HEK293 (cell line): Measurements from ENCODE around the gene EFCAB11.

Experiments
- CTCF ChIA-PET: fragments of 350-600 bp; formaldehyde crosslinking; extraction: SDS; loops from one replicate; lab custom pipeline; 2021; ENCODE audit warnings: antibody characterized with exemption; lab: Yijun Ruan, JAX
- POLR2A ChIA-PET: fragments of 300-600 bp; formaldehyde crosslinking; extraction: SDS; loops from one replicate; lab custom pipeline; 2020; ENCODE audit warnings: antibody characterized with exemption, inconsistent platforms; lab: Yijun Ruan, JAX
- H3K27ac ChIP-seq: fragments of 200-500 bp; sonication (Bioruptor generic); 2 replicates; pipeline ENCODE4 v1.5.1; 2014; ENCODE audit warnings: low read depth, low read length, control low read depth, inconsistent platforms; ENCODE audit errors: extremely low read depth
- H3K36me3 ChIP-seq, 2 experiments: fragments of 200-500 bp in 1 of 2; sonication (Bioruptor generic) in 1 of 2; 1 replicate in 1 of 2; 2 replicates in 1 of 2; pipeline ENCODE4 v1.5.1; 2014 to 2017; ENCODE audit warnings: inconsistent platforms in 2 of 2, low read length in 2 of 2; ENCODE audit not compliant: control insufficient read depth in 2 of 2, insufficient read depth in 1 of 2
- H3K4me1 ChIP-seq: fragments of 200-500 bp; sonication (Bioruptor generic); 2 replicates; pipeline ENCODE4 v1.5.1; 2014; ENCODE audit warnings: mild to moderate bottlenecking, low read length, inconsistent platforms; ENCODE audit not compliant: control insufficient read depth, insufficient read depth
- H3K4me3 ChIP-seq: 2 replicates; pipeline ENCODE4 v1.5.1; 2011; ENCODE audit warnings: low read depth, mild to moderate bottlenecking, control low read depth, low read length, moderate library complexity
- H3K9me3 ChIP-seq: fragments of 200-500 bp; sonication (Bioruptor generic); 2 replicates; pipeline ENCODE4 v1.5.1; 2014; ENCODE audit warnings: low read depth, low read length, inconsistent platforms; ENCODE audit not compliant: control insufficient read depth, insufficient read depth
- BCL11A ChIP-seq: fragments of 450-650 bp; formaldehyde crosslinking; IDR thresholded peaks from 2 replicates; pipeline ENCODE4 v1.5.1; 2016; ENCODE audit warnings: low read depth, missing biosample characterization, missing genetic modification characterization
- GLIS2 ChIP-seq: fragments of 450-650 bp; formaldehyde crosslinking; IDR thresholded peaks from 2 replicates; pipeline ENCODE4 v1.5.1; 2016; ENCODE audit warnings: missing biosample characterization, missing genetic modification characterization
- HOXD13 ChIP-seq: sonication (generic); formaldehyde crosslinking; IDR thresholded peaks from 2 replicates; pipeline ENCODE4 v1.8.0; 2022; ENCODE audit warnings: missing genetic modification reagents, borderline replicate concordance
- KLF1 ChIP-seq: fragments of 450-650 bp; formaldehyde crosslinking; IDR thresholded peaks from 2 replicates; pipeline ENCODE4 v1.5.1; 2016; ENCODE audit warnings: missing biosample characterization, missing genetic modification characterization
- KLF9 ChIP-seq: fragments of 450-650 bp; formaldehyde crosslinking; IDR thresholded peaks from 2 replicates; pipeline ENCODE4 v1.5.1; 2016; ENCODE audit warnings: missing biosample characterization, missing genetic modification characterization, low read depth
- MEIS1 ChIP-seq: sonication (generic); formaldehyde crosslinking; IDR thresholded peaks from 2 replicates; pipeline ENCODE4 v1.8.1; 2022; ENCODE audit warnings: missing genetic modification reagents, mild to moderate bottlenecking, borderline replicate concordance
- MZF1 ChIP-seq: fragments of 450-650 bp; formaldehyde crosslinking; IDR thresholded peaks from 2 replicates; pipeline ENCODE4 v1.5.1; 2017; ENCODE audit warnings: missing biosample characterization, missing genetic modification characterization, borderline replicate concordance
- PRDM6 ChIP-seq: fragments of 450-650 bp; formaldehyde crosslinking; IDR thresholded peaks from 2 replicates; pipeline ENCODE4 v1.5.1; 2017; ENCODE audit warnings: missing biosample characterization, missing genetic modification characterization
- SCRT2 ChIP-seq: fragments of 450-650 bp; formaldehyde crosslinking; IDR thresholded peaks from 2 replicates; pipeline ENCODE4 v1.5.1; 2016; ENCODE audit warnings: missing biosample characterization, missing genetic modification characterization
- YY1 ChIP-seq: fragments of 450-650 bp; formaldehyde crosslinking; IDR thresholded peaks from 2 replicates; pipeline ENCODE4 v1.5.1; 2018; ENCODE audit warnings: missing biosample characterization, missing genetic modification characterization
- ZBTB11 ChIP-seq: fragments of 450-650 bp; formaldehyde crosslinking; conservative IDR thresholded peaks from 2 replicates; pipeline ENCODE4 v1.5.1; 2016; ENCODE audit warnings: low read depth, missing biosample characterization, missing genetic modification characterization
- ZFHX2 ChIP-seq: fragments of 450-650 bp; formaldehyde crosslinking; conservative IDR thresholded peaks from 2 replicates; pipeline ENCODE4 v1.5.1; 2016; ENCODE audit warnings: missing biosample characterization, missing genetic modification characterization
- ZFP3 ChIP-seq: fragments of 450-650 bp; formaldehyde crosslinking; IDR thresholded peaks from 2 replicates; pipeline ENCODE4 v1.5.1; 2016; ENCODE audit warnings: low read depth, missing biosample characterization, missing genetic modification characterization
- ZIC2 ChIP-seq: fragments of 450-650 bp; formaldehyde crosslinking; IDR thresholded peaks from 2 replicates; pipeline ENCODE4 v1.5.1; 2016; ENCODE audit warnings: missing biosample characterization, missing genetic modification characterization
- ZNF169 ChIP-seq: fragments of 450-650 bp; formaldehyde crosslinking; IDR thresholded peaks from 2 replicates; pipeline ENCODE4 v1.5.1; 2016; ENCODE audit warnings: missing biosample characterization, missing genetic modification characterization
- ZNF174 ChIP-seq: fragments of 450-650 bp; formaldehyde crosslinking; IDR thresholded peaks from 2 replicates; pipeline ENCODE4 v1.5.0; 2017; ENCODE audit warnings: missing biosample characterization, mild to moderate bottlenecking, missing genetic modification characterization
- ZNF221 ChIP-seq: fragments of 450-650 bp; formaldehyde crosslinking; IDR thresholded peaks from 2 replicates; pipeline ENCODE4 v1.5.1; 2017; ENCODE audit warnings: missing biosample characterization, missing genetic modification characterization, borderline replicate concordance
- ZNF223 ChIP-seq: fragments of 450-650 bp; formaldehyde crosslinking; IDR thresholded peaks from 2 replicates; pipeline ENCODE4 v1.5.1; 2016; ENCODE audit warnings: missing biosample characterization, missing genetic modification characterization
- ZNF24 ChIP-seq: fragments of 450-650 bp; formaldehyde crosslinking; IDR thresholded peaks from 2 replicates; pipeline ENCODE4 v1.5.1; 2016; ENCODE audit warnings: missing biosample characterization, missing genetic modification characterization
- ZNF248 ChIP-seq: fragments of 450-650 bp; formaldehyde crosslinking; IDR thresholded peaks from 2 replicates; pipeline ENCODE4 v1.5.1; 2017; ENCODE audit warnings: missing biosample characterization, missing genetic modification characterization
- ZNF266 ChIP-seq: fragments of 450-650 bp; formaldehyde crosslinking; IDR thresholded peaks from 2 replicates; pipeline ENCODE4 v1.5.1; 2016; ENCODE audit warnings: missing biosample characterization, missing genetic modification characterization, low read depth
- ZNF311 ChIP-seq: fragments of 450-650 bp; formaldehyde crosslinking; IDR thresholded peaks from 2 replicates; pipeline ENCODE4 v1.5.1; 2017; ENCODE audit warnings: missing biosample characterization, missing genetic modification characterization, borderline replicate concordance
- ZNF341 ChIP-seq: fragments of 450-650 bp; formaldehyde crosslinking; IDR thresholded peaks from 2 replicates; pipeline ENCODE4; 2016; ENCODE audit warnings: low read depth, missing biosample characterization, missing genetic modification characterization
- ZNF596 ChIP-seq: fragments of 450-650 bp; IDR thresholded peaks from 2 replicates; pipeline ENCODE4 v1.5.0; 2018; ENCODE audit warnings: missing biosample characterization, mild to moderate bottlenecking, missing genetic modification characterization, moderate library complexity
- ZNF623 ChIP-seq: fragments of 450-650 bp; formaldehyde crosslinking; IDR thresholded peaks from 2 replicates; pipeline ENCODE4 v1.5.1; 2016; ENCODE audit warnings: missing biosample characterization, missing genetic modification characterization
- ZNF624 ChIP-seq: fragments of 450-650 bp; formaldehyde crosslinking; IDR thresholded peaks from 2 replicates; pipeline ENCODE4 v1.5.1; 2017; ENCODE audit warnings: missing biosample characterization, missing genetic modification characterization
- ZNF670 ChIP-seq: fragments of 450-650 bp; formaldehyde crosslinking; IDR thresholded peaks from 2 replicates; pipeline ENCODE4 v1.5.1; 2016; ENCODE audit warnings: missing biosample characterization, missing genetic modification characterization, low read depth
- ZNF791 ChIP-seq: fragments of 450-650 bp; formaldehyde crosslinking; IDR thresholded peaks from 2 replicates; pipeline ENCODE4 v1.5.1; 2016; ENCODE audit warnings: missing biosample characterization, missing genetic modification characterization
- ZNF830 ChIP-seq: fragments of 450-650 bp; IDR thresholded peaks from 2 replicates; pipeline ENCODE4 v1.5.0; 2018; ENCODE audit warnings: missing biosample characterization, missing genetic modification characterization, low read depth, mild to moderate bottlenecking, moderate library complexity
- TF ChIP-seq, protein P1 (sequence below): fragments of 450-650 bp; formaldehyde crosslinking; IDR thresholded peaks from 2 replicates; pipeline ENCODE4 v1.5.1; 2017; ENCODE audit warnings: missing biosample characterization, mild to moderate bottlenecking, missing genetic modification characterization, moderate library complexity

EFCAB11 gene

GRCh38 chr14:89841851-89842250 lies 112.7 kb downstream of the EFCAB11 start:
- H3K4me3 ChIP-seq: no peak overlapping the region
- no peaks in the 10 kb centered on the region for H3K9me3 ChIP-seq
- POLR2A ChIA-PET: no interaction called here
- no peak overlapping the region for H3K27ac ChIP-seq
- H3K4me1 ChIP-seq: no peaks in the 10 kb centered on the region
- CTCF ChIA-PET: no interaction called here
- no peaks in the 10 kb centered on the region for H3K36me3 ChIP-seq
- TF ChIP-seq HOXD13 (CRISPR knock-in tag) (no peak), MZF1 (tag by site-specific recombination) (no peak), KLF9 (tag by site-specific recombination) (no peak), ZNF791 (tag by site-specific recombination) (no peak), PRDM6 (tag by site-specific recombination) (no peak), ZFP3 (tag by site-specific recombination) (no peak), ZFHX2 (no peak), ZNF248 (tag by site-specific recombination) (no peak), ZNF221 (tag by site-specific recombination) (no peak), YY1 (tag by site-specific recombination) (no peak), KLF1 (tag by site-specific recombination) (no peak), MEIS1 (CRISPR knock-in tag) (no peak), ZNF596 (no peak), ZNF830 (tag by site-specific recombination) (no peak), ZNF341 (no peak), ZNF24 (no peak), ZNF311 (no peak), ZNF623 (tag by site-specific recombination) (no peak)
- TF ChIP-seq, protein P1, sequence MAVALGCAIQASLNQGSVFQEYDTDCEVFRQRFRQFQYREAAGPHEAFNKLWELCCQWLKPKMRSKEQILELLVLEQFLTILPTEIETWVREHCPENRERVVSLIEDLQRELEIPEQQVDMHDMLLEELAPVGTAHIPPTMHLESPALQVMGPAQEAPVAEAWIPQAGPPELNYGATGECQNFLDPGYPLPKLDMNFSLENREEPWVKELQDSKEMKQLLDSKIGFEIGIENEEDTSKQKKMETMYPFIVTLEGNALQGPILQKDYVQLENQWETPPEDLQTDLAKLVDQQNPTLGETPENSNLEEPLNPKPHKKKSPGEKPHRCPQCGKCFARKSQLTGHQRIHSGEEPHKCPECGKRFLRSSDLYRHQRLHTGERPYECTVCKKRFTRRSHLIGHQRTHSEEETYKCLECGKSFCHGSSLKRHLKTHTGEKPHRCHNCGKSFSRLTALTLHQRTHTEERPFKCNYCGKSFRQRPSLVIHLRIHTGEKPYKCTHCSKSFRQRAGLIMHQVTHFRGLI (tag by site-specific recombination): no peak
- TF ChIP-seq, all 188 proteins: peak for 0

DNA sequence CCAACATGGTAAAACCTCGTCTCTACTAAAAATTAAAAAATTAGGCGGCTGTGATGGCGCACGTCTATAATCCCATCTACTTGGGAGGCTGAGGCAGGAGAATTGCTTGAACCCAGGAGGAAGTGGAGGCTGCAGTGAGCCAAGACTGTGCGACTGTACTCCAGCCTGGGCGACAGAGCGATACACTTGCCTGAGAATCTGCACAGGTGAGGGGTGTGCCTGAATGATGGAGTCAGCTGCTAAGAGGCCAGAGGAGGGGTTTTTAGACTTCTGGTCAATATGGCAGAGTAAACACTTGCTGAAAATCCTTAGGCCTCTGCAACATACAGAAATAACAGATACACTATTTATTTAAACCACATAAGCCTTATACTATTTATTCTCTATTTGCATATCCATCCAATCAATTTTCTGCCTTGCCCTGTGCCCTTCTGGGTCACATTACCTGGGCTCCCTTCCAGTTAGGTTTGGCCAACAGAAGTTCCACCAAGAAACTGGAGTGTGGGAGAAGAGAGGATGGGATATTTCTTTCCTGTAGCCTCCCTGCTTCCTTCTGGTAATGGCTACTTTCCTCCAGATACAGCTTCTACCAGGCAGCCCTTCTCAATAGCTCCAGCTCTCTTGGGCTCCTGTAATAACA lies 117.6 kb downstream of the EFCAB11 start:
- Histone ChIP-seq H3K27ac (no peak overlapping the region), H3K36me3 (no peaks in the 10 kb centered on the region), H3K4me3 (no peak overlapping the region), H3K9me3 (no peaks in the 10 kb centered on the region), H3K4me1 (peaks cover 8% of the 10 kb centered on the region)
- CTCF ChIA-PET: interaction anchor here (0.6 kb wide), 2 partner anchors 84 to 1312 kb away, joined by 3 to 4 read pairs; no protein-coding TSS in a partner anchor
- POLR2A ChIA-PET: interaction anchor here (0.6 kb wide), 1 partner anchor 23 kb away, joined by 4 read pairs; no protein-coding TSS in a partner anchor
- TF ChIP-seq BCL11A (tag by site-specific recombination): no peak
- no peak for TF ChIP-seq PRDM6 (tag by site-specific recombination)
- no peak for TF ChIP-seq ZNF624 (tag by site-specific recombination)
- no peak for TF ChIP-seq ZNF266 (tag by site-specific recombination)
- no peak for TF ChIP-seq SCRT2
- no peak for TF ChIP-seq ZNF223
- TF ChIP-seq GLIS2 (tag by site-specific recombination): no peak
- no peak for TF ChIP-seq ZNF670 (tag by site-specific recombination)
- TF ChIP-seq ZNF174 (tag by site-specific recombination): no peak
- no peak for TF ChIP-seq ZNF169
- TF ChIP-seq ZBTB11 (tag by site-specific recombination): no peak
- TF ChIP-seq ZIC2 (tag by site-specific recombination): no peak
